C4-2B (cell line): ENCODE measurements around the gene PLCG1.

Experiments
- ZFX ChIP-seq: fragments of 450-650 bp; IDR thresholded peaks from 2 replicates; pipeline ENCODE4 v1.6.1; 2017
- TF ChIP-seq, protein P1 (sequence below): fragments of 450-650 bp; conservative IDR thresholded peaks from 2 replicates; pipeline ENCODE4 v1.5.1; 2017; ENCODE audit warnings: mild to moderate bottlenecking

DNA sequence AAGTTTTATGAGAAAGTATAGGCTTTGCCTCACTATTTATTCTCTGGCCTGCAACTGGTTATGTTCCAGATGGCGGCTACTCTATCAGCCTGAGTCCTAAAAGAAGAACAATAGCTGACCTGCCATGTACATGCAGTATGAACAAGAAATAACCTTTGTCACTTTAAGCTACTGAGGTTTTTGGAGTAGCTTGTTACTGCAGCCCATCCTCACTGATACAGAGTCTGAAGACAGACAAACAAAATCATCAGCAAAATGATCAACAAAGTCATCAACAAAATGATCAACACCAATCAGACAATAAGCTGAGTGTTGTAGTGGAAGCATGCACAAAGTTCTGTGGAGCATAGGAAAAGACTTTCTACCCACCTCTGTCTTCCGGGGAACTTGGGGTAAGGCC lies 82.5 kb downstream of the PLCG1 start:
- TF ChIP-seq, protein P1, sequence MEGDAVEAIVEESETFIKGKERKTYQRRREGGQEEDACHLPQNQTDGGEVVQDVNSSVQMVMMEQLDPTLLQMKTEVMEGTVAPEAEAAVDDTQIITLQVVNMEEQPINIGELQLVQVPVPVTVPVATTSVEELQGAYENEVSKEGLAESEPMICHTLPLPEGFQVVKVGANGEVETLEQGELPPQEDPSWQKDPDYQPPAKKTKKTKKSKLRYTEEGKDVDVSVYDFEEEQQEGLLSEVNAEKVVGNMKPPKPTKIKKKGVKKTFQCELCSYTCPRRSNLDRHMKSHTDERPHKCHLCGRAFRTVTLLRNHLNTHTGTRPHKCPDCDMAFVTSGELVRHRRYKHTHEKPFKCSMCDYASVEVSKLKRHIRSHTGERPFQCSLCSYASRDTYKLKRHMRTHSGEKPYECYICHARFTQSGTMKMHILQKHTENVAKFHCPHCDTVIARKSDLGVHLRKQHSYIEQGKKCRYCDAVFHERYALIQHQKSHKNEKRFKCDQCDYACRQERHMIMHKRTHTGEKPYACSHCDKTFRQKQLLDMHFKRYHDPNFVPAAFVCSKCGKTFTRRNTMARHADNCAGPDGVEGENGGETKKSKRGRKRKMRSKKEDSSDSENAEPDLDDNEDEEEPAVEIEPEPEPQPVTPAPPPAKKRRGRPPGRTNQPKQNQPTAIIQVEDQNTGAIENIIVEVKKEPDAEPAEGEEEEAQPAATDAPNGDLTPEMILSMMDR: no peak
- no peak for TF ChIP-seq ZFX
